Natural killer cell treated with Interleukin-12 subunit alpha and Interleukin-12 subunit beta and Interleukin-15 and Interleukin-18, amount 100 ng/mL, for 72 hours (primary cell): ENCODE measurements around the gene MIB1. TPM values are rescaled to one million over a fixed set of nuclear protein-coding genes. Genes with fewer than 3 reads are reported as not detected.

Experiments
- ATAC-seq, 2 donors: fragments of 150-1000 bp; cut with Tn5 transposase in 1 of 2; sonication (Bioruptor Pico), chemical (Tn5 transposase) in 1 of 2; 2 replicates each; pipeline ENCODE4 v1.10.0; 2021
- DNase-seq: peaks from one replicate; pipeline ENCODE4 v3.0.0; 2022; ENCODE audit warnings: low spot score
- H3K27ac Mint-ChIP-seq, 2 donors: 1 replicate in 1 of 2; 2 replicates in 1 of 2; pipeline ENCODE4 v1.8.0; 2022; ENCODE audit warnings: mixed read lengths in 2 of 2, mild to moderate bottlenecking in 1 of 2, moderate library complexity in 1 of 2
- H3K27me3 Mint-ChIP-seq, 2 donors: 1 replicate in 1 of 2; 2 replicates in 1 of 2; pipeline ENCODE4 v1.8.0; 2022; ENCODE audit warnings: mixed read lengths in 2 of 2
- H3K36me3 Mint-ChIP-seq: one replicate; pipeline ENCODE4 v1.8.0; 2022; ENCODE audit warnings: mixed read lengths
- H3K4me1 Mint-ChIP-seq, 2 donors: 1 replicate in 1 of 2; 2 replicates in 1 of 2; pipeline ENCODE4 v1.8.0; 2022; ENCODE audit warnings: low read depth in 2 of 2, mixed read lengths in 2 of 2, mild to moderate bottlenecking in 1 of 2
- H3K4me3 Mint-ChIP-seq: one replicate; pipeline ENCODE4 v1.8.0; 2022; ENCODE audit warnings: mixed read lengths
- H3K9me3 Mint-ChIP-seq: 2 replicates; pipeline ENCODE4 v1.8.0; 2022; ENCODE audit warnings: mixed read lengths
- total RNA-seq, 2 donors: library from RNA; stranded (reverse); gene quantifications; one replicate each; pipeline ENCODE4 v1.2.3, GENCODE V29; 2022

The MIB1 gene
- total RNA-seq, 2 donors from 2014 or later, result 20.1 to 30.3 TPM

GRCh38 chr18:21900605-21901352 lies 160.2 kb downstream of the MIB1 start:
- no peak overlapping the region for H3K27ac Mint-ChIP-seq
- H3K4me3 Mint-ChIP-seq, result no peak overlapping the region
- H3K9me3 Mint-ChIP-seq, result no peaks in the 10 kb centered on the region
- H3K27me3 Mint-ChIP-seq, result peaks cover 13 to 17% of the 10 kb centered on the region in 2 donors
- H3K4me1 Mint-ChIP-seq, result no peaks in the 10 kb centered on the region
- H3K36me3 Mint-ChIP-seq, result no peaks in the 10 kb centered on the region
- ATAC-seq, result peak in 1 of 2 donors; percentile 51
- DNase-seq, result no peak

GRCh38 chr18:21901423-21901945 lies 160.9 kb downstream of the MIB1 start:
- Mint-ChIP-seq H3K9me3 (no peaks in the 10 kb centered on the region), H3K27me3 (peaks cover 11 to 18% of the 10 kb centered on the region in 2 donors), H3K4me3 (no peak overlapping the region), H3K27ac (no peak overlapping the region), H3K4me1 (no peaks in the 10 kb centered on the region), H3K36me3 (no peaks in the 10 kb centered on the region)
- DNase-seq, result no peak
- ATAC-seq, result no peak

- Mint-ChIP-seq H3K27me3 (peaks cover 12 to 24% of the 10 kb centered on the region in 2 donors), H3K4me3 (no peak overlapping the region), H3K36me3 (no peaks in the 10 kb centered on the region), H3K4me1 (no peaks in the 10 kb centered on the region), H3K9me3 (no peaks in the 10 kb centered on the region), H3K27ac (no peak overlapping the region)
- ATAC-seq (no peak), DNase-seq (no peak)
Measured at GRCh38 chr18:21903709-21904108, 163.1 kb downstream of the MIB1 start.

- Mint-ChIP-seq H3K4me3 (no peak overlapping the region), H3K9me3 (no peaks in the 10 kb centered on the region), H3K27me3 (peaks cover 13 to 29% of the 10 kb centered on the region in 2 donors), H3K4me1 (no peaks in the 10 kb centered on the region), H3K36me3 (no peaks in the 10 kb centered on the region), H3K27ac (no peak overlapping the region)
- no peak for DNase-seq
- no peak for ATAC-seq
Measured at GRCh38 chr18:21904856-21905255, 164.3 kb downstream of the MIB1 start.

GRCh38 chr18:21907451-21907850 lies 166.9 kb downstream of the MIB1 start:
- H3K27me3 Mint-ChIP-seq, result peaks cover 17 to 44% of the 10 kb centered on the region in 2 donors
- H3K9me3 Mint-ChIP-seq, result no peaks in the 10 kb centered on the region
- DNase-seq (no peak), ATAC-seq (no peak)
- no peaks in the 10 kb centered on the region for H3K4me1 Mint-ChIP-seq
- no peaks in the 10 kb centered on the region for H3K36me3 Mint-ChIP-seq
- H3K27ac Mint-ChIP-seq, result no peak overlapping the region
- H3K4me3 Mint-ChIP-seq, result no peak overlapping the region

- Mint-ChIP-seq H3K27ac (no peak overlapping the region), H3K4me1 (no peaks in the 10 kb centered on the region), H3K27me3 (peaks cover 17 to 44% of the 10 kb centered on the region in 2 donors), H3K9me3 (no peaks in the 10 kb centered on the region), H3K36me3 (no peaks in the 10 kb centered on the region), H3K4me3 (no peak overlapping the region)
- no peak for DNase-seq
- ATAC-seq, result no peak
Measured at GRCh38 chr18:21908711-21909110, 168.1 kb downstream of the MIB1 start.

- Mint-ChIP-seq H3K27ac (no peak overlapping the region), H3K36me3 (no peaks in the 10 kb centered on the region), H3K4me3 (no peak overlapping the region), H3K9me3 (no peaks in the 10 kb centered on the region), H3K27me3 (peaks cover 21 to 46% of the 10 kb centered on the region in 2 donors), H3K4me1 (no peaks in the 10 kb centered on the region)
- no peak for ATAC-seq
- no peak for DNase-seq
Measured at GRCh38 chr18:21910906-21911305, 170.3 kb downstream of the MIB1 start.

- no peaks in the 10 kb centered on the region for H3K4me1 Mint-ChIP-seq
- H3K4me3 Mint-ChIP-seq, result no peak overlapping the region
- DNase-seq (no peak), ATAC-seq (no peak)
- H3K36me3 Mint-ChIP-seq, result no peaks in the 10 kb centered on the region
- H3K27me3 Mint-ChIP-seq, result peaks cover 25 to 48% of the 10 kb centered on the region in 2 donors
- no peak overlapping the region for H3K27ac Mint-ChIP-seq
- H3K9me3 Mint-ChIP-seq, result no peaks in the 10 kb centered on the region
Measured at GRCh38 chr18:21911551-21911950, 171.0 kb downstream of the MIB1 start.

GRCh38 chr18:21912339-21913239 lies 172.0 kb downstream of the MIB1 start:
- Mint-ChIP-seq H3K4me3 (no peak overlapping the region), H3K9me3 (no peaks in the 10 kb centered on the region), H3K4me1 (no peaks in the 10 kb centered on the region), H3K36me3 (no peaks in the 10 kb centered on the region), H3K27ac (no peak overlapping the region), H3K27me3 (peaks cover 22 to 38% of the 10 kb centered on the region in 2 donors)
- no peak for DNase-seq
- ATAC-seq, result peak in 1 of 2 donors; percentile 41

- Mint-ChIP-seq H3K27me3 (peaks cover 18 to 31% of the 10 kb centered on the region in 2 donors), H3K27ac (no peak overlapping the region), H3K4me3 (no peak overlapping the region), H3K4me1 (no peaks in the 10 kb centered on the region), H3K36me3 (peaks cover 10% of the 10 kb centered on the region), H3K9me3 (peaks cover 8% of the 10 kb centered on the region)
- no peak for ATAC-seq
- no peak for DNase-seq
Measured at GRCh38 chr18:21914739-21915319, 174.2 kb downstream of the MIB1 start.

- DNase-seq (no peak), ATAC-seq (no peak)
- no peaks in the 10 kb centered on the region for H3K4me1 Mint-ChIP-seq
- H3K4me3 Mint-ChIP-seq, result no peak overlapping the region
- H3K27me3 Mint-ChIP-seq, result peaks cover 18 to 27% of the 10 kb centered on the region in 2 donors
- no peak overlapping the region for H3K27ac Mint-ChIP-seq
- peaks cover 10% of the 10 kb centered on the region for H3K36me3 Mint-ChIP-seq
- H3K9me3 Mint-ChIP-seq, result peaks cover 8% of the 10 kb centered on the region
Measured at GRCh38 chr18:21915546-21915945, 175.0 kb downstream of the MIB1 start.

- Mint-ChIP-seq H3K4me1 (no peaks in the 10 kb centered on the region), H3K36me3 (peaks cover 14% of the 10 kb centered on the region), H3K27ac (no peak overlapping the region), H3K27me3 (peaks cover 16 to 17% of the 10 kb centered on the region in 2 donors), H3K4me3 (no peak overlapping the region), H3K9me3 (peaks cover 8% of the 10 kb centered on the region)
- no peak for DNase-seq
- ATAC-seq, result no peak
Measured at GRCh38 chr18:21916594-21916993, 176.0 kb downstream of the MIB1 start.

GRCh38 chr18:21918693-21919092 lies 178.1 kb downstream of the MIB1 start:
- DNase-seq (no peak), ATAC-seq (no peak)
- H3K27me3 Mint-ChIP-seq, result peaks cover 19 to 24% of the 10 kb centered on the region in 2 donors
- peaks cover 14% of the 10 kb centered on the region for H3K36me3 Mint-ChIP-seq
- peaks cover 8% of the 10 kb centered on the region for H3K9me3 Mint-ChIP-seq
- no peaks in the 10 kb centered on the region for H3K4me1 Mint-ChIP-seq
- no peak overlapping the region for H3K4me3 Mint-ChIP-seq
- no peak overlapping the region for H3K27ac Mint-ChIP-seq
